ENCODE results near the gene MAML2. TPM values are rescaled to one million over a fixed set of nuclear protein-coding genes. Genes with fewer than 3 reads are reported as not detected.

The MAML2 gene
- total RNA-seq, 1 donor from 2014 or later = 1.3 TPM

- H3K4me3 ChIP-seq (ENCODE audit: low read depth, low read length) = peak overlapping the region; percentile 57
- no peaks in the 10 kb centered on the region for H3K36me3 ChIP-seq (ENCODE audit: control insufficient read depth, insufficient read depth, low read length)
- H3K27me3 ChIP-seq (ENCODE audit: control insufficient read depth, insufficient read depth, low read length) = no peaks in the 10 kb centered on the region
- DNase-seq (ENCODE audit: low read depth) = peak; percentile 40
- no peak for TF ChIP-seq CTCF (IDR thresholded peaks at IDR 0.05; ENCODE audit: insufficient read depth, low read length, severe bottlenecking)
- FAIRE-seq = no peak
These were observed 708 bp downstream of the MAML2 start for GRCh38 chr11:96342014-96342960.

- Histone ChIP-seq H3K27me3 (ENCODE audit: control insufficient read depth, insufficient read depth, low read length) (no peaks in the 10 kb centered on the region), H3K4me3 (ENCODE audit: low read depth, low read length) (peak overlapping the region; percentile 57), H3K36me3 (ENCODE audit: control insufficient read depth, insufficient read depth, low read length) (no peaks in the 10 kb centered on the region)
- no peak for DNase-seq (ENCODE audit: low read depth)
- peak; percentile 45 for TF ChIP-seq CTCF (IDR thresholded peaks at IDR 0.05; ENCODE audit: insufficient read depth, low read length, severe bottlenecking)
- FAIRE-seq = no peak
These were observed 1.6 kb downstream of the MAML2 start for GRCh38 chr11:96341211-96342013.

GRCh38 chr11:96340555-96340885 is 2.5 kb downstream of the MAML2 start:
- TF ChIP-seq CTCF (IDR thresholded peaks at IDR 0.05; ENCODE audit: insufficient read depth, low read length, severe bottlenecking) = no peak
- Histone ChIP-seq H3K27me3 (ENCODE audit: control insufficient read depth, insufficient read depth, low read length) (no peaks in the 10 kb centered on the region), H3K36me3 (ENCODE audit: control insufficient read depth, insufficient read depth, low read length) (no peaks in the 10 kb centered on the region), H3K4me3 (ENCODE audit: low read depth, low read length) (no peak overlapping the region)
- DNase-seq (ENCODE audit: low read depth) = no peak
- no peak for FAIRE-seq

- FAIRE-seq (no peak), DNase-seq (ENCODE audit: low read depth) (no peak)
- TF ChIP-seq CTCF (IDR thresholded peaks at IDR 0.05; ENCODE audit: insufficient read depth, low read length, severe bottlenecking) = no peak
- no peaks in the 10 kb centered on the region for H3K27me3 ChIP-seq (ENCODE audit: control insufficient read depth, insufficient read depth, low read length)
- H3K36me3 ChIP-seq (ENCODE audit: control insufficient read depth, insufficient read depth, low read length) = no peaks in the 10 kb centered on the region
- H3K4me3 ChIP-seq (ENCODE audit: low read depth, low read length) = no peak overlapping the region
These were observed 3.1 kb downstream of the MAML2 start for GRCh38 chr11:96339706-96340554.

- Histone ChIP-seq H3K4me3 (ENCODE audit: low read depth, low read length) (no peak overlapping the region), H3K36me3 (ENCODE audit: control insufficient read depth, insufficient read depth, low read length) (no peaks in the 10 kb centered on the region), H3K27me3 (ENCODE audit: control insufficient read depth, insufficient read depth, low read length) (no peaks in the 10 kb centered on the region)
- FAIRE-seq (no peak), DNase-seq (ENCODE audit: low read depth) (peak; percentile 90)
- no peak for TF ChIP-seq CTCF (IDR thresholded peaks at IDR 0.05; ENCODE audit: insufficient read depth, low read length, severe bottlenecking)
These were observed 3.9 kb downstream of the MAML2 start for GRCh38 chr11:96338910-96339705.
